DND-41 (cell line): ENCODE measurements around the gene CYFIP2.

Experiments
- CTCF ChIP-seq: IDR thresholded peaks from 2 replicates; pipeline ENCODE4 v1.5.1; 2012; ENCODE audit warnings: borderline replicate concordance, low read length, moderate library complexity, mild to moderate bottlenecking; ENCODE audit not compliant: poor library complexity, severe bottlenecking; ENCODE audit errors: extremely low read depth
- EZH2 ChIP-seq: IDR thresholded peaks from 3 replicates; pipeline ENCODE4 v1.6.1; 2012; ENCODE audit warnings: borderline replicate concordance, low read depth, mild to moderate bottlenecking, moderate library complexity, low read length, inconsistent platforms; ENCODE audit not compliant: severe bottlenecking

- no peak for TF ChIP-seq CTCF
- no peak for TF ChIP-seq EZH2
These were observed 35.1 kb downstream of the CYFIP2 start for GRCh38 chr5:157301066-157301465.
